Islet precursor cell (in vitro differentiated cells): ENCODE results near the gene KIF16B.
A peak's percentile ranks its signal among the peaks of the same experiment; 100 is the strongest.

Experiments
- DNase-seq: peaks from one replicate; pipeline ENCODE4 v3.0.0-alpha.2; 2018

The KIF16B gene

DNA sequence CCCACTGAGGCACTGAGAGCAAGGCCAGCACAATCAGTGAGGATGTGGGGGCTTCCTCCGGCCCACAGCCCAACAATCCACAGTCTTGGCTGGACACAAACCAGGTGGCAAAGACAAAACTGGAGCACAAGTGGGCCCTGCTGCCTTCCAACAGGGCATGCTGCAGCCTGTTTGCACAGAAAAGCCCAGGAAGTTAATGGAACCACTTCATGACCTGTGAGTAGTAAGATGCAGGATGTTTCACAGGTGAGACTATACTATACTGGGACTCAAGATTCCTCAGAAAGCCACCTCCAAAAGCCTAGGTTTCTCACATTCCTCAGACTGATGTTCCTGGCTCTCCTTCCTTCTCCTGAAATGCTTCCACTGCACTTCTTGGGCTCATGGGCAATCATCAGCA is 235.5 kb downstream of the KIF16B start:
- no peak for DNase-seq

- no peak for DNase-seq
Measured at GRCh38 chr20:16327606-16328005, 245.6 kb downstream of the KIF16B start.

DNA sequence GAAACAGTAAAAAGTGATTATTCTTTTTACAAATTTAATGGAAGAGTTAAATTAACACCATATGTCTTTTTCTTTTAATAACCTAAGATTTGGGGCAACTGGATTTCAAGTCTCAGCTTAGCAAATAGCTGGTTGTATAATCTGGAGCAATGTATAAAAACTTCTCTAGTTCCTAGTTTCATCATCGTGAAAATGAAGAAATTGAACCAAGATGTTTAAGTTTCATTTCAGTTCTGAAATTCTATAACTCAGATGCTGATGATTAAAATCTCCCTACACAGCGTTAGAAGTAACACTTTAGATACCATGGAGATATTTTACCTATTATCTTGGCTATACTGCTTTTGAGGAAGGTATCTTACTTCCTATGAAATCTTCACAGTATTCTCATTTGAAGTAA is 252.0 kb downstream of the KIF16B start:
- DNase-seq = no peak

DNA sequence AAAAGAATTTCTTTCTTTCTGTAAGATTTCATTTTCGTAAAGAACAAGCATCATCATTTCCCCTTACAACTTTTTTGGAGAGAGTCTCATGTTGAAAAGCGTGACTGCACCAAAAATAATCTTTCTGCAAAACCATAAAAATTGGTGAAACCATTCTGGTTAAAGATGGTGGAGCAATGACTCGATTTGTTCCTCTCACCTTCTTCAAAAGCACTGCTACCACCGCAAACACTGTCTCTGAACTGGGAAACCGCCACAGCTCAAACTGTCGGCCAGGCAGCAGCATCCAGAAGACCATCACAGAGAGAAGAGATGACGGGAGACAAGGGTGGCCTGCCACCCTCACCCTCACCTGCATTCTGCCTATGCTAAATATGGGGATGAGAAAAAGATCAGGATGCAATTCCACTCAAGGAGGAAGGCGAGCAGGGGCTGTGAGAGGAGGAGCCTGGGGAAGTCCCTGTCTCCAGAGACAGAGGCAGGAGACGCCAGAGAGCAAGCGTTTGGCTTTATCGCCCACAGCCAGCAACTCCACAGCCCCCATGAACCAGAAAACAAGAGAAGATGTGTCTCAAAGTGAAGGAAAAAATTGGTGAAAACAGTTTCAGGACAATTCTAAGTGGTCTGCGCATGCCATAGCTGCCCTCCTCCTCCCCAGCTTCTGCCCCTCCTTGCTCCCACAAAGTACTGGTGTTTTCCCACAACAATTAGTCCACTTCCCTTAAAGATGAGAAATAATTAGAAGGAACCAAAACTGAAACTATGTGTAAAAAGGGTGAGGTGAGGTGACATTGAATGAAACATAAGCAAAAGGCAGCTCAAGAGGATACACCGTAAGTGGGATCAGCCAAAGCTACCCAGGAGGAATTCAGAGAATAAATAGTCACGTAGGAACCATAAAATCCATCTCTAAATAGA is 255.5 kb downstream of the KIF16B start:
- DNase-seq = no peak

DNA sequence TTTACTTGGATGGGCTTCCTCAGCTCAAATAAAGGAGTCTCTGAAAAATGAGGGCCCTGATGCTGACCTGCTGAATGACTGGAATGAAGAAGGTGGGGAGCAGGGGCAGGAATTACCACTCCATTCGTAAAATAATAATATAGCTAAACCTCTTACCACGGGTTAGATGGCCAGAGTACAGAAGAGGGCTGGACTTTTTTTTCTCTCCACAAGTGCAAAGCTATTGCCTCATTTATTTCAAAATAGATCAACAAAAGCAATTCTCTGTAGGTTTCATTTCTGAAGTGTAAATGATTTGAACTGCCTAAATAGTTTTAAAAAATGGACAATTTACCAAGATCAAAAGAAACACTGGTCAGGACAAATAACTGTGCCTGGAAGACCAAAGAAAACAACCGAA is 256.7 kb downstream of the KIF16B start:
- no peak for DNase-seq

DNA sequence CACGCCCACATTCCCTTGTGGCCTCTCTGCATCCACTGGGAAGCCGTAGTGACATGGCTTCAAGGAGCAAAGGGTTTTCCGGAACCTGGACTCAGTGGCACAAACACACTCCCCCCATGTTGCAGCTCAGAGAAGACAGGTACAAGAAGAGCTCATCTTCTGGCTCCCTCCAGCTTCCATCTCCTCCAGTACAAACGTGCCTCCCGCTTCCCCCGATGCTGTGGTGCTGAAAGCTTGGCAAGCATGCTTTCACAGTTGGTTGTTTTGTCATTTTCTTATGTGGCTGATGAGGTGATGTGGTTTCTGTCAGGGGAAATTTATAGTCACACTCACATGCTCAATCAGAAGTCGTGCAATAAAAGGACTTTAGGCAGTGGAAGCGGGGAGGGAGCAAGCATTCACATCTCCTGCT is 258.5 kb downstream of the KIF16B start:
- no peak for DNase-seq

DNA sequence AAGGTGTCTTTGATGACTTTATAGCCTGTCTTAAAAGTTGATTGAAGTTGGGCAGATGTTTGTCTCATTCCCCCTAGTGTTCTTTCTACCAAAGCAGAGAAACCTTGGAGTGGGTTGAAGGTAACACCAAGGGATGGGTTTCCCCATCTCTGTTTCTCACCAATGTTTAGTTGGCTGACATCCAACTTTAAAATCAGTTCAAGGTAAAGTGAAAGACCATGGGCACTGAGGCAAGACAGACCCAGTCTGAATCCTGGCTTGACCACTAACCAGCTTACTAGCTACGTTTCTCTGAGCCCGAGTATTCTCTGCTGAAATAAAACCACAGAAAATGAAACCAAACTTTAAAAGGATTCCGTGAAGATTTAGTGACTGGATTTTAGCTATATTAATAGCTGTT is 258.9 kb downstream of the KIF16B start:
- DNase-seq = no peak

DNA sequence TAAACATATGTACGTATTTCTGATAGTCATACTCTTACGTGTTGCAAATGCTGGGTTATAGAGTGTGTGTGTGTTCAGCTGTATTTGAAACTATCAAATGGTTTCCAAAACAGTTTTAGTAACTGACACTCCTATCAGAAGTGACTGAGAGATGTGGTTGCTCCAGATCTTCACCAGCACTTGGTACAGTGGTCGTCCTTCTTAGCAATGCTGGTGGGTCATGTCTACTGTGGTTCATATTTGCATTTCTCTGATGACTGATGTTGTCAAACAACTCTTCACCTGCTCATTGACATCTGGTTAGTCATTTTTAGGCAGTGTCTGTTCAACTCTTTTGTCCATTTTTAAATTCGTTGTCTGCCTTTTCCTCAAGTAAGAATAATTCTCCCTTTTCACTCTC is 259.3 kb downstream of the KIF16B start:
- DNase-seq = no peak

- no peak for DNase-seq
Measured at GRCh38 chr20:16312998-16313397, 260.2 kb downstream of the KIF16B start.

DNA sequence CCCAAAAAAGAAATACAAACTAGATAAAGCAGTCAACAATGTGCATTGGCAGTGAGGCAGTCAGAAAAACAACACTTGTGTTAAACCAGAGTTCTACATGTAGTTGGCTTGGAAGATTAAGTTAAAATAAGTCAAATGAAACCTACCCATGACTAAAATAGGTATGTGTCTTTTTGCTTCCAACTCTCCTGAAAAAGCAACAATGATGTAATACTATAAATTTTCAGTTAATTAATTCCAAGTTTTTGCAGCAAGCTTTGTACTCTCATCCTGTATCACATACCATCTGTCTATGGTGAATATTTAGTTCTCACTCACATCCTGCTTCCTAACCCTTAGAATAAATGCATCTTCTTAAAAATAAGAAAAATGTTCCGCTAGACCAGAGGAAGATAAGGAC is 261.5 kb downstream of the KIF16B start:
- no peak for DNase-seq

GRCh38 chr20:16308754-16309153 is 264.5 kb downstream of the KIF16B start:
- DNase-seq = peak; percentile 54

GRCh38 chr20:16302818-16303217 is 270.4 kb downstream of the KIF16B start:
- no peak for DNase-seq

DNA sequence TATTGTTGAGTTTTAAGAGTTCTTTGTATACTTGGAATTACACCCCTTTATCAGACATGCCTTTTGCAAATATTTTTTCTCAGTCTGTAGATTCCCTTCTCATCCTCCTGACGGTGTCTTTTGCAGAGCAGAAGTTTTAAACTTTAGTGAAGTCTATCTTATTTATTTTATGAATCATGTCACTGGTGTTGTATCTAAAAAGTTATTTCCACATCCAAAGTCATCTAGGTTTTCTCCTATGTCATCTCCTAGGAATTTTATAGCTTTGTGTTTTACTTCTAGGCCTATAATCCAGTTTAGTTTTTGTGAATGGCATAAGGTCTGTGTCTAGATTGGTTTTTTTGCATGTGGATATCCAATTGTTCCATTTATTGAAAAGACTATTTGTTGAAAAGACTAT is 271.3 kb downstream of the KIF16B start:
- no peak for DNase-seq

GRCh38 chr20:16299897-16300296 is 273.4 kb downstream of the KIF16B start:
- DNase-seq = no peak

DNA sequence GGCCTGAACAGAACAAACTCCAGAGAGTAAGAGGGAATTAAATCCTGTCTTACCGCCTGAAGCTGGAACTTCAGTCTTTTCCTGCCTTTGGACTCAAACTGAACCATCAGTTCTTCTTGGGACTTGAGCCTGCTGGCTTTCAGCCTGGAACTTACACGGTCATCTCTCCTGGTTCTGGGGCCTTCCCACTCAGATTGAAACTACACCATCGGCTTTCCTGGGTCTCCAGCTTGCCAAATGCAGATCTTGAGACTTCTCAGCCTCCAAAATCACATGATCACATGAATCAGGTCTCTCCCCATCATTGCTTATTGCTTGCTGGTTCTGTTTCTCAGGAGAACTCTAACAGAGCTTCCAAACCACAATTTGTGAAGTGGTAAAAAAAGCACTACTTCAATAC is 276.3 kb downstream of the KIF16B start:
- DNase-seq = no peak

GRCh38 chr20:16295534-16295933 is 277.7 kb downstream of the KIF16B start:
- no peak for DNase-seq

- no peak for DNase-seq
Measured at GRCh38 chr20:16293590-16293989, 279.7 kb downstream of the KIF16B start.

- no peak for DNase-seq
Measured at GRCh38 chr20:16292226-16292880, 280.9 kb downstream of the KIF16B start.

GRCh38 chr20:16290358-16290757 is 282.9 kb downstream of the KIF16B start:
- no peak for DNase-seq

DNA sequence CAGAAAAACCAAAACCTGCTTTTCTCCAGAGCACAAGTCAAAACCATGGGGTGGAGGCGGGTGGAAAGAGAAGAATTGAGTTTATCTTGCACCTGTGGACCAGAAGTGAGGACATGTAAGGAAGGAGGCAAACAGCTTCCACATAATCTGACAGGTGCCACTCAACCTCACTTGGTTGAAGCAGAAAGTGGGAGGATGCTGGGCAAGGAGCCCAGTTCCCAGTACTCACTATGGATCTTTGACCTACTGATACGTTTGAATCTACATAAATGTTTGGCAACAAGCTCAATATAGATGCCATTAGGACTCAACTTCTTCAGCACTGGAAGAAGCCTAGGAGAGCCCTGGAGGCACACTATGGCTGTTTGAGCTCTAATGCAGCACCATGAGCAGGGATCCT is 285.5 kb downstream of the KIF16B start:
- DNase-seq = no peak

DNA sequence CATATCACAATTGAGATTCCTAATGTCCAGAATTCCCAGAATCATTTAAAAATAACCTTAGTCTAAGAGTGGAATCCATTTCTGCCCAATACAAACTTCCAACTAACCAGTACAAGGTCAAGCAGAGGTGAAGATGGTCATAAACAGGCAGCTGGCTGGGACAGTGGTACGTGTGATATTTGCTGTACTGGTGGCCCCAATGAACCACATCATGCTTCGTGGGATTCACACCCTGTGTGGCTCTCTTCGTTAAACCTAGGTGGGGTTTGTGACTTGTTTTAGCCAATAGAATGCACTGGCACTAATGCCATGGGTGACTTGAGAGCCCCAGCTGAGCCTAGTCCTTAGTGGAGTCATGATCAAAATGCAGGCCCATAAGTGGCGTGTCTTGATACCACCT is 286.6 kb downstream of the KIF16B start:
- DNase-seq = no peak

- no peak for DNase-seq
Measured at GRCh38 chr20:16284385-16285100, 288.7 kb downstream of the KIF16B start.

DNA sequence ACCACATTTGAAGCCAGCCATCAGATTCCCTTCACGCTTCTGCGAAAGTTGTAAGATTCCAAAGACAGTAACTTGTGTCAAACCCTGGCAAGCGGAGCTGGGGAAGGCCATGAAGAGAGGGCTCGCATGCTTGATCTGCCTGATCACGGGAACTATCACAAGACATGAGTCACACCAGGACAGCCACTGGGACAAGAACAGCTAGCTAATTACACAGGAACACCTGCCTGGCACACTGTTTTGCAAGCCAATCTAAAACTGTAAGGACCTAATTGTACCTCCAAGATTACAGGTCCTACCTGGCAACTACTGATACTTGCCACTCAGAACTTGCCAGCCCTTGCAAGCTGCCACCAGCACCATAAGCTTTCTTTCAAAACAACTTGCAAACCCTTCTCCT is 289.3 kb downstream of the KIF16B start:
- no peak for DNase-seq

- no peak for DNase-seq
Measured at GRCh38 chr20:16283307-16283706, 289.9 kb downstream of the KIF16B start.
